IMR-90 (cell line): ENCODE data around the gene HOATZ. TPM values are rescaled to one million over a fixed set of nuclear protein-coding genes. Genes with fewer than 3 reads are reported as not detected.

Experiments used
- ATAC-seq: fragments of 200-7000 bp; cut with Tn5 transposase; 2 replicates; pipeline ENCODE4 v1.9.1; 2020; ENCODE audit warnings: low read depth, mild to moderate bottlenecking, moderate library complexity
- BruUV-seq: library from RNA; stranded (reverse); fragments of 400-500 nt; replicated peaks from 2 replicates; lab custom pipeline; 2021; lab: Mats Ljungman, UMichigan
- CTCF ChIA-PET: fragments of 300-600 bp; formaldehyde crosslinking; extraction: SDS; loops from one replicate; lab custom pipeline; 2021; ENCODE audit warnings: antibody characterized with exemption; lab: Yijun Ruan, JAX
- POLR2A ChIA-PET: fragments of 300-600 bp; sonication (Branson Sonifier 250); formaldehyde crosslinking; loops from one replicate; lab custom pipeline; 2022; ENCODE audit warnings: antibody characterized with exemption; ENCODE audit not compliant: unreplicated experiment; lab: Charles Lee
- DNase-seq: peaks from one replicate; pipeline ENCODE4 v3.0.0; 2013
- H2AFZ ChIP-seq: replicated peaks from 2 replicates; pipeline ENCODE3; 2013; ENCODE audit warnings: low read length, mild to moderate bottlenecking; ENCODE audit not compliant: poor library complexity
- H2AK5ac ChIP-seq: 2 replicates; pipeline ENCODE4 v1.6.1; 2013; ENCODE audit warnings: low read depth, low read length, inconsistent platforms
- H2AK9ac ChIP-seq: replicated peaks from 2 replicates; pipeline ENCODE3; 2013; ENCODE audit warnings: mild to moderate bottlenecking, low read depth, low read length, moderate library complexity; ENCODE audit not compliant: poor library complexity
- H2BK120ac ChIP-seq: 2 replicates; pipeline ENCODE4 v1.6.1; 2013; ENCODE audit warnings: low read depth, low read length, inconsistent platforms
- H2BK15ac ChIP-seq: 3 replicates; pipeline ENCODE4 v1.6.1; 2013; ENCODE audit warnings: low read depth, low read length, inconsistent platforms
- H2BK20ac ChIP-seq: 2 replicates; pipeline ENCODE4 v1.6.1; 2013; ENCODE audit warnings: low read depth, mild to moderate bottlenecking, inconsistent platforms, low read length, moderate library complexity
- H2BK5ac ChIP-seq: 2 replicates; pipeline ENCODE4 v1.6.1; 2013; ENCODE audit warnings: mild to moderate bottlenecking, low read depth, low read length, inconsistent platforms; ENCODE audit not compliant: poor library complexity, severe bottlenecking
- H3K14ac ChIP-seq: replicated peaks from 2 replicates; pipeline ENCODE4 v1.6.1; 2013; ENCODE audit warnings: low read depth, low read length, inconsistent platforms
- H3K18ac ChIP-seq: 2 replicates; pipeline ENCODE4 v1.6.1; 2013; ENCODE audit warnings: low read depth, low read length, control low read depth
- H3K23ac ChIP-seq: 2 replicates; pipeline ENCODE4 v1.6.1; 2013; ENCODE audit warnings: low read depth, low read length, inconsistent platforms
- H3K27ac ChIP-seq: 2 replicates; pipeline ENCODE4 v1.5.1; 2013; ENCODE audit warnings: mild to moderate bottlenecking, control low read depth, low read length; ENCODE audit not compliant: insufficient read depth
- H3K27me3 ChIP-seq: 2 replicates; pipeline ENCODE4 v1.6.1; 2013; ENCODE audit warnings: low read length; ENCODE audit not compliant: control insufficient read depth, insufficient read depth
- H3K36me3 ChIP-seq: 2 replicates; pipeline ENCODE4 v1.6.1; 2013; ENCODE audit warnings: low read length, mixed read lengths; ENCODE audit not compliant: control insufficient read depth, insufficient read depth
- H3K4ac ChIP-seq: 2 replicates; pipeline ENCODE4 v1.6.1; 2013; ENCODE audit warnings: low read depth, low read length, inconsistent platforms
- H3K4me1 ChIP-seq: 2 replicates; pipeline ENCODE4 v1.6.1; 2013; ENCODE audit warnings: low read length, mixed read lengths; ENCODE audit not compliant: control insufficient read depth, insufficient read depth
- H3K4me2 ChIP-seq: 2 replicates; pipeline ENCODE4 v1.6.1; 2013; ENCODE audit warnings: low read depth, mild to moderate bottlenecking, control low read depth, low read length, moderate library complexity
- H3K4me3 ChIP-seq: 2 replicates; pipeline ENCODE4 v1.5.1; 2013; ENCODE audit warnings: low read depth, mild to moderate bottlenecking, control low read depth, low read length, moderate library complexity; ENCODE audit not compliant: insufficient read depth
- H3K56ac ChIP-seq: 2 replicates; pipeline ENCODE4 v1.6.1; 2013; ENCODE audit warnings: low read length, inconsistent platforms; ENCODE audit not compliant: insufficient read depth; ENCODE audit errors: extremely low read depth
- H3K79me1 ChIP-seq, 2 experiments: 2 replicates each; pipeline ENCODE4 v1.6.1; 2013; ENCODE audit warnings: low read length in 2 of 2, inconsistent platforms in 1 of 2, low read depth in 1 of 2
- H3K9ac ChIP-seq: 2 replicates; pipeline ENCODE4 v1.6.1; 2013; ENCODE audit warnings: low read depth, low read length, control low read depth
- H3K9me1 ChIP-seq: 2 replicates; pipeline ENCODE4 v1.6.1; 2013; ENCODE audit warnings: low read length, inconsistent platforms; ENCODE audit not compliant: insufficient read depth
- H3K9me3 ChIP-seq: 2 replicates; pipeline ENCODE4 v1.6.1; 2013; ENCODE audit warnings: low read length; ENCODE audit not compliant: control insufficient read depth, insufficient read depth
- H4K20me1 ChIP-seq: 2 replicates; pipeline ENCODE4 v1.6.1; 2013; ENCODE audit warnings: low read length, inconsistent platforms; ENCODE audit not compliant: insufficient read depth
- H4K5ac ChIP-seq: 2 replicates; pipeline ENCODE4 v1.6.1; 2013; ENCODE audit warnings: mild to moderate bottlenecking, low read depth, low read length, control low read depth
- H4K8ac ChIP-seq, 2 experiments: 2 replicates each; pipeline ENCODE4 v1.6.1; 2013; ENCODE audit warnings: low read depth in 2 of 2, low read length in 2 of 2, control low read depth in 1 of 2, inconsistent platforms in 1 of 2
- H4K91ac ChIP-seq: 2 replicates; pipeline ENCODE4 v1.6.1; 2013; ENCODE audit warnings: low read depth, low read length, inconsistent platforms; ENCODE audit not compliant: insufficient read depth
- BHLHE40 ChIP-seq: fragments of 150-350 bp; IDR thresholded peaks from 2 replicates; pipeline ENCODE4 v1.6.1; 2016; ENCODE audit warnings: mild to moderate bottlenecking, low read depth, low read length
- CEBPB ChIP-seq: IDR thresholded peaks from 2 replicates; pipeline ENCODE4 v1.6.1; 2012; ENCODE audit warnings: low read depth, low read length, improper control_type of control experiment
- FOS ChIP-seq: fragments of 150-350 bp; IDR thresholded peaks from 2 replicates; pipeline ENCODE4 v1.6.1; 2016; ENCODE audit warnings: low read depth, low read length
- MAZ ChIP-seq: IDR thresholded peaks from 2 replicates; pipeline ENCODE4 v1.6.1; 2012; ENCODE audit warnings: low read depth, mild to moderate bottlenecking, low read length, improper control_type of control experiment, moderate library complexity, borderline replicate concordance
- MXI1 ChIP-seq: IDR thresholded peaks from 2 replicates; pipeline ENCODE4 v1.6.1; 2012; ENCODE audit warnings: low read depth, mild to moderate bottlenecking, low read length, moderate library complexity, borderline replicate concordance
- NFE2L2 ChIP-seq: fragments of 150-350 bp; IDR thresholded peaks from 2 replicates; pipeline ENCODE4 v1.6.1; 2016; ENCODE audit warnings: low read depth, mild to moderate bottlenecking, low read length
- RCOR1 ChIP-seq: IDR thresholded peaks from 2 replicates; pipeline ENCODE4 v1.6.1; 2012; ENCODE audit warnings: mild to moderate bottlenecking, low read length, improper control_type of control experiment; ENCODE audit not compliant: insufficient replicate concordance
- SMC3 ChIP-seq: fragments of 150-350 bp; IDR thresholded peaks from 2 replicates; pipeline ENCODE4 v1.6.1; 2016; ENCODE audit warnings: low read depth, mild to moderate bottlenecking, antibody characterized with exemption, low read length, moderate library complexity
- USF2 ChIP-seq: fragments of 150-350 bp; IDR thresholded peaks from 2 replicates; pipeline ENCODE4 v1.6.1; 2017; ENCODE audit warnings: mild to moderate bottlenecking, antibody characterized with exemption, low read length, low read depth
- WGBS, 2 experiments: methylation state at CpG; one replicate each; pipeline versions ENCODE4 v1.1.5 to v1.1.7; 2013; ENCODE audit warnings: missing lambda C conversion rate in 2 of 2; ENCODE audit not compliant: insufficient read length in 1 of 2; ENCODE audit errors: extremely low coverage in 2 of 2; 5-methylcytosine and 5-hydroxymethylcytosine counted together
- dilution Hi-C: fragments of 300-500 bp; cut with HindIII; formaldehyde crosslinking; loops from one replicate; pipeline ENCODE4 v1.14.3; 2018; ENCODE audit warnings: low sequenced_read_pairs; ENCODE audit not compliant: unreplicated experiment
- in situ Hi-C: fragments of 300-500 bp; cut with MboI; formaldehyde crosslinking; loops from 3 replicates; pipeline ENCODE4 v1.14.3; 2019; ENCODE audit warnings: low sequenced_read_pairs, inconsistent platforms, mixed read lengths
- intact Hi-C: fragments of 100-400 bp; cut with micrococcal nuclease; formaldehyde crosslinking; loops from 2 replicates; pipeline ENCODE4 v1.10.0; 2022
- polyA plus RNA-seq, 3 experiments: library from polyadenylated mRNA; depleted of rRNA; stranded (reverse); fragments of >200 nt; gene quantifications; 2 replicates each; pipeline ENCODE4 v1.2.3, GENCODE V29; 2012; ENCODE audit warnings: low replicate concordance in 1 of 3
- total RNA-seq: library from RNA; depleted of rRNA; stranded (reverse); fragments of >200 nt; gene quantifications from 2 replicates; pipeline ENCODE4 v1.2.3, GENCODE V29; 2012

The HOATZ gene
- total and polyA plus RNA-seq, 2 of the 4 experiments (the other 2 are of a cell fraction): not detected

GRCh38 chr11:111561791-111562325 is 47.3 kb downstream of the HOATZ start:
- dilution Hi-C loops: no loop called here
- H4K20me1 ChIP-seq: peaks cover 3% of the 10 kb centered on the region; the same call in 1 of the 2 replicates
- peak overlapping the region; percentile 56 for H3K4me2 ChIP-seq
- H3K18ac ChIP-seq: peak overlapping the region; percentile 61; the same call in 1 of the 2 replicates
- 56% methylated on average over 2 of the region's 3 CpGs; no CpG with 5 or more reads in 1 of the 2 experiments for WGBS, 2 experiments
- H4K91ac ChIP-seq: peak overlapping the region; percentile 74
- peak overlapping the region; percentile 88; the same call in 1 of the 2 replicates for H3K14ac ChIP-seq
- peak; percentile 86 for DNase-seq
- peak overlapping the region; percentile 84 for H2BK20ac ChIP-seq
- CTCF ChIA-PET: interaction anchor here (1.4 kb wide), 1 partner anchor 280 kb away, joined by 3 read pairs; no protein-coding TSS in a partner anchor
- H3K27me3 ChIP-seq: no peaks in the 10 kb centered on the region
- H3K4me1 ChIP-seq: peaks cover 34% of the 10 kb centered on the region
- POLR2A ChIA-PET: no interaction called here
- peak overlapping the region; percentile 15; the same call in 1 of the 2 replicates for H3K9ac ChIP-seq
- H2AK5ac ChIP-seq: peak overlapping the region; percentile 53
- H3K4me3 ChIP-seq: no peak overlapping the region
- peak overlapping the region; percentile 79 for H3K4ac ChIP-seq
- in situ Hi-C loops: no loop called here
- H3K9me1 ChIP-seq: peaks cover 15% of the 10 kb centered on the region
- TF ChIP-seq RCOR1 (no peak), BHLHE40 (no peak), MXI1 (peak; percentile 74; the same call in 1 of the 2 replicates), SMC3 (0 out of 2 replicates have a peak, but pooled peaks have one; percentile 2), NFE2L2 (no peak), MAZ (no peak), FOS (no peak; the same call in 1 of the 2 replicates), USF2 (peak; percentile 30; the same call in 1 of the 2 replicates), CEBPB (peak; percentile 85)
- H2AFZ ChIP-seq: peak overlapping the region; percentile 64
- peak overlapping the region; percentile 2 to 43 for H4K8ac ChIP-seq
- peak overlapping the region; percentile 67 for H3K23ac ChIP-seq
- H2BK120ac ChIP-seq: peak overlapping the region; percentile 94
- no peak overlapping the region for H2AK9ac ChIP-seq
- H2BK15ac ChIP-seq: no peak overlapping the region; the same call in 2 of the 3 replicates
- H3K36me3 ChIP-seq: peaks cover 27% of the 10 kb centered on the region
- H4K5ac ChIP-seq: peak overlapping the region; percentile 34; the same call in 1 of the 2 replicates
- intact Hi-C loops: no loop called here
- ATAC-seq: peak; percentile 48
- H3K79me1 ChIP-seq: peaks cover 6 to 26% of the 10 kb centered on the region in 2 experiments
- no peaks in the 10 kb centered on the region for H3K9me3 ChIP-seq
- peak overlapping the region; percentile 52 for H3K56ac ChIP-seq
- peak overlapping the region; percentile 84 for H3K27ac ChIP-seq
- no TSS peak for BruUV-seq
- peak overlapping the region; percentile 98 for H2BK5ac ChIP-seq
